ENCODE results near the gene PPFIA2. TPM values are rescaled to one million over a fixed set of nuclear protein-coding genes. Genes with fewer than 3 reads are reported as not detected.
"Not testable (repeated sequence)": the region's sequence is repeated elsewhere in the genome, so short reads cannot be mapped to it uniquely, and the experiment has no call there.

The PPFIA2 gene
- polyA plus RNA-seq, 1 of the 3 experiments (the other 2 are of a cell fraction) = not detected

- H3K27me3 ChIP-seq (ENCODE audit: insufficient read depth) = no peaks in the 10 kb centered on the region
- H3K4me1 ChIP-seq (ENCODE audit: control insufficient read depth in 1 of 2, insufficient read depth in 2 of 2, low read depth in 1 of 2, low read length in 1 of 2) = no peaks in the 10 kb centered on the region
- no peak for DNase-seq
- no peak overlapping the region for H3K27ac ChIP-seq (ENCODE audit: low read depth in 2 of 2, low read length in 1 of 2)
- no peak overlapping the region for H3K4me3 ChIP-seq (ENCODE audit: low read depth in 2 of 2, low read length in 1 of 2)
- H4K20me1 ChIP-seq (ENCODE audit: insufficient read depth) = no peaks in the 10 kb centered on the region
- ChIA-PET POLR2A (no interaction called here), CTCF (no interaction called here)
- WGBS (ENCODE audit: low lambda C conversion rate) = 0% methylated on average over 1 of the region's 1 CpG
- no peak overlapping the region for H3K9ac ChIP-seq
- H3K4me2 ChIP-seq = no peak overlapping the region
- H3K36me3 ChIP-seq (replicated peaks in 1 of 2; ENCODE audit: control insufficient read depth in 1 of 2, insufficient read depth in 2 of 2, low read length in 1 of 2) = no peaks in the 10 kb centered on the region
- no peak overlapping the region for H2AFZ ChIP-seq (ENCODE audit: low read depth)
- no peaks in the 10 kb centered on the region for H3K9me3 ChIP-seq
- no peaks in the 10 kb centered on the region for H3K79me2 ChIP-seq (ENCODE audit: insufficient read depth)
- no peak for TF ChIP-seq POLR2AphosphoS5 (IDR thresholded peaks at IDR 0.05; ENCODE audit: low read depth, low read length)
- no peak for TF ChIP-seq ELF1 (IDR thresholded peaks at IDR 0.05)
- peak; percentile 74 for TF ChIP-seq JUND (IDR thresholded peaks at IDR 0.05)
- TF ChIP-seq, protein P1, sequence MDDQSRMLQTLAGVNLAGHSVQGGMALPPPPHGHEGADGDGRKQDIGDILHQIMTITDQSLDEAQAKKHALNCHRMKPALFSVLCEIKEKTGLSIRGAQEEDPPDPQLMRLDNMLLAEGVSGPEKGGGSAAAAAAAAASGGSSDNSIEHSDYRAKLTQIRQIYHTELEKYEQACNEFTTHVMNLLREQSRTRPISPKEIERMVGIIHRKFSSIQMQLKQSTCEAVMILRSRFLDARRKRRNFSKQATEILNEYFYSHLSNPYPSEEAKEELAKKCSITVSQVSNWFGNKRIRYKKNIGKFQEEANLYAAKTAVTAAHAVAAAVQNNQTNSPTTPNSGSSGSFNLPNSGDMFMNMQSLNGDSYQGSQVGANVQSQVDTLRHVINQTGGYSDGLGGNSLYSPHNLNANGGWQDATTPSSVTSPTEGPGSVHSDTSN (IDR thresholded peaks at IDR 0.05) = peak; percentile 47
- peak; percentile 85 for TF ChIP-seq FOSL2 (IDR thresholded peaks at IDR 0.05; ENCODE audit: borderline replicate concordance, low read depth)
- TF ChIP-seq TCF12 (IDR thresholded peaks at IDR 0.05) = peak; percentile 33; the same call in 1 of the 2 replicates
- H3F3A ChIP-seq (replicated peaks; ENCODE audit: insufficient read depth) = no peaks in the 10 kb centered on the region
- H3K9me2 ChIP-seq = no peaks in the 10 kb centered on the region
Measured at GRCh38 chr12:81668475-81668874, 90.7 kb downstream of the PPFIA2 start.

GRCh38 chr12:81659310-81659709, 99.8 kb downstream of the PPFIA2 start:
- H3F3A ChIP-seq (replicated peaks; ENCODE audit: insufficient read depth); CTCF ChIA-PET; H3K4me2 ChIP-seq; H3K4me1 ChIP-seq (ENCODE audit: control insufficient read depth in 1 of 2, insufficient read depth in 2 of 2, low read depth in 1 of 2, low read length in 1 of 2); H3K9ac ChIP-seq; H3K36me3 ChIP-seq (replicated peaks in 1 of 2; ENCODE audit: control insufficient read depth in 1 of 2, insufficient read depth in 2 of 2, low read length in 1 of 2); POLR2A ChIA-PET; H3K79me2 ChIP-seq (ENCODE audit: insufficient read depth); H3K4me3 ChIP-seq (ENCODE audit: low read depth in 2 of 2, low read length in 1 of 2); H4K20me1 ChIP-seq (ENCODE audit: insufficient read depth); H3K9me3 ChIP-seq; DNase-seq; H3K9me2 ChIP-seq; H3K27ac ChIP-seq (ENCODE audit: low read depth in 2 of 2, low read length in 1 of 2); H2AFZ ChIP-seq (ENCODE audit: low read depth); H3K27me3 ChIP-seq (ENCODE audit: insufficient read depth): not testable (repeated sequence)
- WGBS (ENCODE audit: low lambda C conversion rate) = 4% methylated on average over 4 of the region's 6 CpGs

- Histone ChIP-seq H3F3A (replicated peaks; ENCODE audit: insufficient read depth) (peaks cover 4% of the 10 kb centered on the region), H3K27ac (ENCODE audit: low read depth in 2 of 2, low read length in 1 of 2) (no peak overlapping the region), H3K9me2 (no peaks in the 10 kb centered on the region), H3K9me3 (no peaks in the 10 kb centered on the region), H4K20me1 (ENCODE audit: insufficient read depth) (no peaks in the 10 kb centered on the region), H3K79me2 (ENCODE audit: insufficient read depth) (no peaks in the 10 kb centered on the region), H3K27me3 (ENCODE audit: insufficient read depth) (no peaks in the 10 kb centered on the region), H3K4me2 (no peak overlapping the region), H3K4me1 (ENCODE audit: control insufficient read depth in 1 of 2, insufficient read depth in 2 of 2, low read depth in 1 of 2, low read length in 1 of 2) (no peaks in the 10 kb centered on the region), H3K9ac (no peak overlapping the region), H2AFZ (ENCODE audit: low read depth) (no peak overlapping the region), H3K4me3 (ENCODE audit: low read depth in 2 of 2, low read length in 1 of 2) (no peak overlapping the region; a peak in 1 of 4 replicates), H3K36me3 (replicated peaks in 1 of 2; ENCODE audit: control insufficient read depth in 1 of 2, insufficient read depth in 2 of 2, low read length in 1 of 2) (no peaks in the 10 kb centered on the region)
- TF ChIP-seq, protein P2, sequence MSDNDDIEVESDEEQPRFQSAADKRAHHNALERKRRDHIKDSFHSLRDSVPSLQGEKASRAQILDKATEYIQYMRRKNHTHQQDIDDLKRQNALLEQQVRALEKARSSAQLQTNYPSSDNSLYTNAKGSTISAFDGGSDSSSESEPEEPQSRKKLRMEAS (IDR thresholded peaks at IDR 0.05; ENCODE audit: low read depth) = no peak
- TF ChIP-seq GABPA (IDR thresholded peaks at IDR 0.05; ENCODE audit: low read depth) (no peak), MEF2A (IDR thresholded peaks at IDR 0.05; ENCODE audit: borderline replicate concordance, low read depth) (no peak), MXI1 (IDR thresholded peaks at IDR 0.05; ENCODE audit: low read depth, low read length) (no peak), NFIC (IDR thresholded peaks at IDR 0.05; ENCODE audit: borderline replicate concordance) (no peak), CTCF (IDR thresholded peaks at IDR 0.05) (peak; percentile 70), RAD21 (IDR thresholded peaks at IDR 0.05; ENCODE audit: low read length) (peak; percentile 86), SMC3 (IDR thresholded peaks at IDR 0.05; ENCODE audit: low read depth, low read length) (peak; percentile 65; the same call in 1 of the 2 replicates)
- POLR2A ChIA-PET = no interaction called here
- CTCF ChIA-PET = interaction anchor here (0.6 to 2.9 kb wide), 16 partner anchors 9 to 714 kb away, joined by 3 to 14 read pairs (median 4); partner anchors contain the start of genes CCDC59 and METTL25
- 10% methylated on average over 1 of the region's 1 CpG for WGBS (ENCODE audit: low lambda C conversion rate)
- peak; percentile 49 for DNase-seq
Measured at GRCh38 chr12:81644503-81644902, 114.6 kb downstream of the PPFIA2 start.
